Skeletal muscle cell (primary cell): ENCODE measurements around the gene MRPL2.
"Not testable (repeated sequence)": the region's sequence is repeated elsewhere in the genome, so short reads cannot be mapped to it uniquely, and the experiment has no call there.

ENCODE experiments used
- DNase-seq: peaks from one replicate; pipeline ENCODE4 v3.0.0-alpha.2; 2010; ENCODE audit warnings: low read depth
- H3K4me3 ChIP-seq: 2 replicates; pipeline ENCODE4 v1.5.1; 2011; ENCODE audit warnings: low read depth, mild to moderate bottlenecking, control low read depth, low read length, moderate library complexity

The MRPL2 gene

GRCh38 chr6:43086022-43086658, 26.9 kb upstream of the MRPL2 start:
- no peak for DNase-seq
- H3K4me3 ChIP-seq = no peak overlapping the region

GRCh38 chr6:43082806-43083655, 23.8 kb upstream of the MRPL2 start:
- DNase-seq = no peak
- no peak overlapping the region for H3K4me3 ChIP-seq

- DNase-seq, H3K4me3 ChIP-seq: not testable (repeated sequence)
Observed at GRCh38 chr6:43081922-43082321, 22.7 kb upstream of the MRPL2 start.

- H3K4me3 ChIP-seq = no peak overlapping the region
- DNase-seq = no peak
Observed at GRCh38 chr6:43081043-43081442, 21.8 kb upstream of the MRPL2 start.

- H3K4me3 ChIP-seq = no peak overlapping the region
- DNase-seq = peak; percentile 51
Observed at GRCh38 chr6:43078691-43079090, 19.5 kb upstream of the MRPL2 start.

GRCh38 chr6:43077981-43078511, 18.8 kb upstream of the MRPL2 start:
- no peak for DNase-seq
- H3K4me3 ChIP-seq = peak overlapping the region; percentile 94

- H3K4me3 ChIP-seq = peak overlapping the region; percentile 94
Observed at GRCh38 chr6:43077333-43077809, 18.1 kb upstream of the MRPL2 start.

GRCh38 chr6:43076464-43077332, 17.5 kb upstream of the MRPL2 start:
- DNase-seq = no peak
- H3K4me3 ChIP-seq = peak overlapping the region; percentile 94

More at GRCh38 chr6:43077333-43077809, 18.1 kb upstream of the MRPL2 start:
- no peak for DNase-seq

- no peak for DNase-seq
- peak within 1 kb of the TSS; percentile 94 for H3K4me3 ChIP-seq
Observed at GRCh38 chr6:43075670-43076463, 16.6 kb upstream of the MRPL2 start, which contains the start of gene PTK7. Gene PTK7, plus strand, starts transcription at chr6:43076314. Its CDS starts 175 bp downstream, at chr6:43076489.

- peak overlapping the region; percentile 50 for H3K4me3 ChIP-seq
Observed at GRCh38 chr6:43074847-43075669, 15.8 kb upstream of the MRPL2 start.

GRCh38 chr6:43070028-43070632, 10.9 kb upstream of the MRPL2 start:
- no peak for DNase-seq
- H3K4me3 ChIP-seq = no peak overlapping the region

More at GRCh38 chr6:43074847-43075669, 15.8 kb upstream of the MRPL2 start:
- peak; percentile 41 for DNase-seq

GRCh38 chr6:43062818-43063217, 3.6 kb upstream of the MRPL2 start:
- no peak for DNase-seq
- H3K4me3 ChIP-seq = no peak overlapping the region

GRCh38 chr6:43061861-43062260, 2.6 kb upstream of the MRPL2 start:
- DNase-seq = no peak

GRCh38 chr6:43060755-43061633, 1.8 kb upstream of the MRPL2 start:
- H3K4me3 ChIP-seq = no peak overlapping the region
- no peak for DNase-seq

More at GRCh38 chr6:43061861-43062260, 2.6 kb upstream of the MRPL2 start:
- H3K4me3 ChIP-seq = no peak overlapping the region

GRCh38 chr6:43060034-43060754, 960 bp upstream of the MRPL2 start:
- DNase-seq = no peak

GRCh38 chr6:43058531-43058930, 703 bp downstream of the MRPL2 start:
- H3K4me3 ChIP-seq = peak overlapping the region; percentile 100
- DNase-seq = no peak

More at GRCh38 chr6:43060034-43060754, 960 bp upstream of the MRPL2 start:
- peak overlapping the region; percentile 100 for H3K4me3 ChIP-seq
